GM12891 (cell line): ENCODE data around the gene NMUR1.
A peak's percentile ranks its signal among the peaks of the same experiment; 100 is the strongest.

Experiments used
- DNase-seq: peaks from one replicate; pipeline ENCODE4 v3.0.0; 2011; ENCODE audit warnings: low spot score; ENCODE audit not compliant: insufficient read length
- FAIRE-seq: peaks from 2 replicates; lab custom pipeline; 2011; peaks lifted over from hg19 to GRCh38; lab: Jason Lieb, UNC
- PAX5 ChIP-seq: IDR thresholded peaks from 2 replicates; pipeline ENCODE4 v1.6.1; 2011; ENCODE audit warnings: low read length, moderate library complexity, mild to moderate bottlenecking; ENCODE audit not compliant: insufficient read depth, severe bottlenecking
- POLR2A ChIP-seq: IDR thresholded peaks from 2 replicates; pipeline ENCODE4 v1.6.1; 2011; ENCODE audit warnings: low read depth, low read length, control low read depth
- POLR2AphosphoS5 ChIP-seq: IDR thresholded peaks from 2 replicates; pipeline ENCODE4 v1.6.1; 2011; ENCODE audit warnings: low read depth, low read length, control low read depth
- POU2F2 ChIP-seq: IDR thresholded peaks from 2 replicates; pipeline ENCODE4 v1.6.1; 2011; ENCODE audit warnings: low read depth, mild to moderate bottlenecking, control low read depth, low read length, moderate library complexity
- SPI1 ChIP-seq: IDR thresholded peaks from 2 replicates; pipeline ENCODE4 v1.6.1; 2011; ENCODE audit warnings: low read depth, low read length, control low read depth
- TAF1 ChIP-seq: IDR thresholded peaks from 2 replicates; pipeline ENCODE4 v1.6.1; 2011; ENCODE audit warnings: low read depth, low read length, control low read depth

Gene NMUR1

GRCh38 chr2:231515603-231516002 lies 14.6 kb downstream of the NMUR1 start:
- TF ChIP-seq POU2F2: no peak
- no peak for TF ChIP-seq POLR2AphosphoS5
- TF ChIP-seq TAF1: no peak
- TF ChIP-seq SPI1: no peak
- no peak for TF ChIP-seq POLR2A
- TF ChIP-seq PAX5: no peak
- FAIRE-seq: no peak
- no peak for DNase-seq

DNA sequence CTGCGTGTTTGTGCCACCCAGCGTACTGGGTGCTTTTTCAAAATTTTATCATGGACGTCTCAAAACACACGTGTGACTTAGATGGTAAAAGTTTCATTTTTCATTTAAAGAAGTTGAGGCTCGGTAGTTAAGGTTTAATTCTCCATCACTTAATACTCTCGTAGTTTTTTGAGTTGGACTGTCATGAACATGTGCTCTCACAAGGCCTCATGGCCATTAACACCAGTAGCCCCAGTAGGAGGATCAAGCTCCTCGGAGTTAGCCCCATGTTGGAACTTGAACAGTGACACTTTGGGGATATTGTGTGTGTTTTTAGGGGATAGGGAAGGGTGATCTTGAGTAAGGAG lies 15.3 kb downstream of the NMUR1 start:
- FAIRE-seq: no peak
- TF ChIP-seq TAF1: no peak
- TF ChIP-seq PAX5: no peak
- no peak for TF ChIP-seq POLR2AphosphoS5
- no peak for TF ChIP-seq POU2F2
- no peak for TF ChIP-seq POLR2A
- no peak for TF ChIP-seq SPI1
- no peak for DNase-seq

- DNase-seq: peak; percentile 97
- peak; percentile 81; the same call in 1 of the 2 replicates for TF ChIP-seq POU2F2
- peak; percentile 76 for TF ChIP-seq POLR2AphosphoS5
- TF ChIP-seq PAX5: peak; percentile 87
- TF ChIP-seq TAF1: peak; percentile 42
- no peak for TF ChIP-seq SPI1
- TF ChIP-seq POLR2A: peak; percentile 82
- peak; percentile 98 for FAIRE-seq
These were observed 15.9 kb downstream of the NMUR1 start for GRCh38 chr2:231514225-231514950.

DNA sequence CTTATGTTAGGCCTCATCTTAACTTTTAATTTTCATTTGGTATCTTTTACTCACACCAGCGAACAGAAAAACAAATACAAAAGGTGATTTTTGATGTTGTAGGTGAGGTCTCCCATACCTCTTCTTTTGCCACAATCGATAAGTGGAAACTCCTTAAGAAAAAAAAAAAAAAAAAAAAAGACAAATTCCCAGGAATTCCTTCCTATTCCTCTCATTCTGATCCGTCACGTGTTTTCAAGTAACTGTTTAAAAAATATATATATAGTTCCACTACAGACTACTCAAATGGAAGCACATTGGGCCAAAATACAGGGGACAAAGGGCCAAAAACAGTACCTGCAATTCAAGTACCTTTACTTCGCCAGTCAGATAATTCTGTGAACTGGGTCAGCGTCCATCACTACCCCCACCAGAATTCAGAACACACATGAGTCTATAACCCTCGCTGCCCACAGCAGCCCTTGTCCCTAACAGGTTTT lies 16.5 kb downstream of the NMUR1 start:
- FAIRE-seq (no peak), DNase-seq (no peak)
- TF ChIP-seq POLR2AphosphoS5: no peak
- TF ChIP-seq TAF1: no peak
- no peak for TF ChIP-seq PAX5
- no peak for TF ChIP-seq POLR2A
- TF ChIP-seq POU2F2: no peak
- no peak for TF ChIP-seq SPI1

GRCh38 chr2:231512222-231512621 lies 18.0 kb downstream of the NMUR1 start:
- DNase-seq (no peak), FAIRE-seq (peak; percentile 28)
- no peak for TF ChIP-seq PAX5
- no peak for TF ChIP-seq POLR2A
- TF ChIP-seq TAF1: no peak
- no peak for TF ChIP-seq SPI1
- TF ChIP-seq POU2F2: no peak
- TF ChIP-seq POLR2AphosphoS5: no peak

DNA sequence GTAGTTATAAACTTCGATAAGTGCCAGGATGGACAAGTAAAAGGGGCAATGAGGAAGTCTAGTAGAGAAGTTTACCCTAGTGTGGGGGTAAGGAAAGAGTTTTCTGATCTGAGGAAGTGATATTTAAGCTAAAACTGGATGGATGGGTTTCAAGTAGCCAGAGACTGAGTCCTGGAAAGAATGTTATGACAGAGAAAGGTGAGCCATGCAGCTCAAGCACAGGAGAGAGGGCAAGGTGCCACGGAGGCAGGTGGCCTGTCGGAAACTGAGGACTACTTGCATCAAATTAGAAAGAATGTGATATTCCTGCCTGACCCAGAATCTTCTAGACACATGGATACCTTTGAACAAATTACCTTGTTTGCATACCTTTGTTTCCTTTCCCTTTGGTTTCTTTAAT lies 26.5 kb downstream of the NMUR1 start:
- no peak for FAIRE-seq
- DNase-seq: no peak
- TF ChIP-seq POLR2AphosphoS5 (no peak), PAX5 (no peak), POU2F2 (no peak), POLR2A (no peak), SPI1 (no peak), TAF1 (no peak)

- no peak for DNase-seq
- no peak for FAIRE-seq
These were observed 27.6 kb downstream of the NMUR1 start for GRCh38 chr2:231502596-231502995.

DNA sequence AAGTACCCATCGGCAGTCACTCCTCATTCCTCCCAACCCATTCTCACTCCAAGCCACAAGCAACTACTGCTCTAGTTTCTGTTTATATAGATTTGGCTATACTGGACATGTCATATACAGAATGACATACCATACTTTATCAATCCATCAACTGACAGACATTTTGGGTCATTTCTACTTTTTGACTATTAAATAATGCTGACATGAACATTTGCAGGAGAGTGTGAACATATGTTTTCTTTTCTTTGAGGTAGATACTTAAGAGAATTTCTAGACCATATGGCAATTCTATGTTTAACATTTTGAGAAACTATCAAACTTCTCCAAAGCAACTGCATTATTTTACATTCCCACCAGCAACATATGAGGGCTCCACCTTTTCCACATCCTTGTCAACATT lies 32.6 kb downstream of the NMUR1 start:
- TF ChIP-seq PAX5: no peak
- no peak for TF ChIP-seq SPI1
- no peak for TF ChIP-seq POLR2A
- TF ChIP-seq POLR2AphosphoS5: no peak
- no peak for TF ChIP-seq TAF1
- TF ChIP-seq POU2F2: no peak
- no peak for DNase-seq
- FAIRE-seq: no peak

More at GRCh38 chr2:231502596-231502995, 27.6 kb downstream of the NMUR1 start:
- TF ChIP-seq POLR2A (no peak), SPI1 (no peak), POU2F2 (no peak), PAX5 (no peak)

- no peak for TF ChIP-seq POLR2A
- no peak for TF ChIP-seq SPI1
- no peak for TF ChIP-seq PAX5
- TF ChIP-seq TAF1: no peak
- no peak for TF ChIP-seq POU2F2
- FAIRE-seq (no peak), DNase-seq (no peak)
These were observed 35.6 kb downstream of the NMUR1 start for GRCh38 chr2:231494669-231495068.

GRCh38 chr2:231490801-231491200 lies 39.4 kb downstream of the NMUR1 start:
- FAIRE-seq: no peak
- TF ChIP-seq SPI1: no peak
- DNase-seq: no peak
